ENCODE data around the gene STARD3NL.

DNA sequence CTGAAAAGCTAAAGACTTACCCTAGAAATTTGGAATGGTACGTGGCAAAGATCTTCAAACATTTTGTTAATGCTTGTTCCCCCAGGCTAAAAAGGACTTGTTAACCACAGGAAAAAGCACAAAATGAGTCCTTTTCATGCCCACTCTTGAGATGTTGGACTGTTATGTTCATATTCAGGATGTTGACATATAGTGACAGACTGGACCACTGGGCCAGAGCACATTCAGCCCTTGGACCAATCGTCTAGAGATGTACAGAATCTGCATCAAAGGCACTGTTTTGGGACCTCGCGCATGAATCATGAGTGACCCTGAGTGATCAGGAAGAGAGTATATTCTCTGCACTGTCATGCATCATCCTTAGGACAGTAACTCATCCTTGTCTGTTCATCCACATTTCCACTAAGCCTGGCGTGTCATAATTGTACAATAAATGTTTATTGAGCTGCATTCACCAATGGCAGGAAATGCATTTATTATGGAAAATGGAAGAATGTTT lies 70.1 kb downstream of the STARD3NL start:
- no peak for TF ChIP-seq POLR2A (IDR thresholded peaks at IDR 0.05; ENCODE audit: low read depth, low read length)
- TF ChIP-seq, protein P1, sequence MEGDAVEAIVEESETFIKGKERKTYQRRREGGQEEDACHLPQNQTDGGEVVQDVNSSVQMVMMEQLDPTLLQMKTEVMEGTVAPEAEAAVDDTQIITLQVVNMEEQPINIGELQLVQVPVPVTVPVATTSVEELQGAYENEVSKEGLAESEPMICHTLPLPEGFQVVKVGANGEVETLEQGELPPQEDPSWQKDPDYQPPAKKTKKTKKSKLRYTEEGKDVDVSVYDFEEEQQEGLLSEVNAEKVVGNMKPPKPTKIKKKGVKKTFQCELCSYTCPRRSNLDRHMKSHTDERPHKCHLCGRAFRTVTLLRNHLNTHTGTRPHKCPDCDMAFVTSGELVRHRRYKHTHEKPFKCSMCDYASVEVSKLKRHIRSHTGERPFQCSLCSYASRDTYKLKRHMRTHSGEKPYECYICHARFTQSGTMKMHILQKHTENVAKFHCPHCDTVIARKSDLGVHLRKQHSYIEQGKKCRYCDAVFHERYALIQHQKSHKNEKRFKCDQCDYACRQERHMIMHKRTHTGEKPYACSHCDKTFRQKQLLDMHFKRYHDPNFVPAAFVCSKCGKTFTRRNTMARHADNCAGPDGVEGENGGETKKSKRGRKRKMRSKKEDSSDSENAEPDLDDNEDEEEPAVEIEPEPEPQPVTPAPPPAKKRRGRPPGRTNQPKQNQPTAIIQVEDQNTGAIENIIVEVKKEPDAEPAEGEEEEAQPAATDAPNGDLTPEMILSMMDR (IDR thresholded peaks at IDR 0.05 in 2 of 3, conservative IDR thresholded peaks at IDR 0.05 in 1 of 3; ENCODE audit: control insufficient read depth in 2 of 3, extremely low read depth in 1 of 3, insufficient read depth in 1 of 3, low read depth in 3 of 3, low read length in 3 of 3), result no peak
- TF ChIP-seq TBL1XR1 (IDR thresholded peaks at IDR 0.05; ENCODE audit: low read depth, low read length), result no peak
- TF ChIP-seq, protein P2, sequence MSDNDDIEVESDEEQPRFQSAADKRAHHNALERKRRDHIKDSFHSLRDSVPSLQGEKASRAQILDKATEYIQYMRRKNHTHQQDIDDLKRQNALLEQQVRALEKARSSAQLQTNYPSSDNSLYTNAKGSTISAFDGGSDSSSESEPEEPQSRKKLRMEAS (IDR thresholded peaks at IDR 0.05; ENCODE audit: low read depth, low read length), result no peak
- no peak for TF ChIP-seq RCOR1 (conservative IDR thresholded peaks at IDR 0.05; ENCODE audit: low read depth, low read length)
- no peak for TF ChIP-seq SMC3 (IDR thresholded peaks at IDR 0.05; ENCODE audit: borderline replicate concordance, low read length)
- no peak for TF ChIP-seq RAD21 (IDR thresholded peaks at IDR 0.05; ENCODE audit: insufficient read depth, low read depth, low read length)
